SK-N-SH treated with all-trans-retinoic acid at 6 μM for 48 hours (cell line): ENCODE data around the gene C6orf132.

Source experiments
- SNAI2 ChIP-seq: fragments of 250-450 bp; sonication (Bioruptor Pico); IDR thresholded peaks from 2 replicates; pipeline ENCODE4 v1.5.0; 2020; ENCODE audit warnings: mild to moderate bottlenecking, moderate library complexity
- TCF4 ChIP-seq: fragments of 250-450 bp; sonication (Bioruptor Pico); IDR thresholded peaks from 2 replicates; pipeline ENCODE4 v1.8.0; 2021; ENCODE audit warnings: mild to moderate bottlenecking, moderate library complexity, borderline replicate concordance
- ZFP3 ChIP-seq: fragments of 250-450 bp; sonication (Bioruptor Pico); IDR thresholded peaks from 2 replicates; pipeline ENCODE4 v1.5.0; 2020; ENCODE audit warnings: mild to moderate bottlenecking, moderate library complexity
- ZNF565 ChIP-seq: fragments of 450-650 bp; formaldehyde crosslinking; conservative IDR thresholded peaks from 2 replicates; pipeline ENCODE4 v1.5.0; 2020; ENCODE audit warnings: low read depth, mild to moderate bottlenecking, moderate library complexity
- TF ChIP-seq, protein P1 (sequence below): fragments of 250-450 bp; sonication (Bioruptor Pico); IDR thresholded peaks from 2 replicates; pipeline ENCODE4 v1.5.1; 2020; ENCODE audit warnings: low read depth, mild to moderate bottlenecking, moderate library complexity

DNA sequence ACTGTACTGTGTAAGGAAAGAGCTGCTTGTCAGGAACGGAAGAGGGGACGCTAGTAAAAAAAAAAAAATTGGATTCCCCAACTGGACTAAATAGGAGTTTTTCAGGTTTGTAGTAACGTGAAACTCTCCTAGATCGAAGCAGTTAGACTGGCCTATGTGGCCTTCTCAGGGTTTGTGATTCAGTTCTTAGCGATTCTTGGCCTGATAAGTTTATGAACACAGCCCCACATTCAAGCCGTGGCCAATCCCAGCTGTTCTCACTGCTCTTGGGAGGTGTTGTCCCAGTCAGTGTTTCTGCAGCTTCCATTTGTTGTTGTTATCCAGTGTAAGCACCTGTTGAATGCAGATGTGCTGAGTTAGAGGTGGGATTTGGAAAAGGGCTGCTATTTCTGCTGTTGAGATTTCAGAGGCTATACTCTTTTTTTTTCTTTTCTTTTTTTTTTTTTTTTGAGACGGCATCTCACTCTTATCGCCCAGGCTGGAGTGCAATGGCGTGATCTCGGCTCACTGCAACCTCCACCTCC is 62.4 kb downstream of the C6orf132 start:
- TF ChIP-seq ZFP3 (CRISPR knock-in tag), result no peak
- TF ChIP-seq SNAI2 (CRISPR knock-in tag), result no peak
- TF ChIP-seq ZNF565 (CRISPR knock-in tag), result no peak
- TF ChIP-seq, protein P1, sequence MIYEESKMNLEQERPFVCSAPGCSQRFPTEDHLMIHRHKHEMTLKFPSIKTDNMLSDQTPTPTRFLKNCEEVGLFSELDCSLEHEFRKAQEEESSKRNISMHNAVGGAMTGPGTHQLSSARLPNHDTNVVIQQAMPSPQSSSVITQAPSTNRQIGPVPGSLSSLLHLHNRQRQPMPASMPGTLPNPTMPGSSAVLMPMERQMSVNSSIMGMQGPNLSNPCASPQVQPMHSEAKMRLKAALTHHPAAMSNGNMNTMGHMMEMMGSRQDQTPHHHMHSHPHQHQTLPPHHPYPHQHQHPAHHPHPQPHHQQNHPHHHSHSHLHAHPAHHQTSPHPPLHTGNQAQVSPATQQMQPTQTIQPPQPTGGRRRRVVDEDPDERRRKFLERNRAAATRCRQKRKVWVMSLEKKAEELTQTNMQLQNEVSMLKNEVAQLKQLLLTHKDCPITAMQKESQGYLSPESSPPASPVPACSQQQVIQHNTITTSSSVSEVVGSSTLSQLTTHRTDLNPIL (CRISPR knock-in tag), result no peak
- no peak for TF ChIP-seq TCF4
